ENCODE results near the gene IRGM. TPM values are rescaled to one million over a fixed set of nuclear protein-coding genes. Genes with fewer than 3 reads are reported as not detected.

The IRGM gene
- total RNA-seq, 1 donor from 2014 or later = not detected

Other genes with a start within 250 kb of the IRGM start
- 7.8 TPM for gene SYNPO, start 205.9 kb upstream of the IRGM start, total RNA-seq
- gene MYOZ3, start 185.3 kb upstream of the IRGM start, total RNA-seq = not detected
- 24.4 TPM for gene RBM22, start 145.5 kb upstream of the IRGM start, total RNA-seq
- 49.4 TPM for gene DCTN4, start 87.5 kb upstream of the IRGM start, total RNA-seq
- 17.0 TPM for gene SMIM3, start 67.8 kb upstream of the IRGM start, total RNA-seq
- 3.5 TPM for gene ZNF300, start 58.5 kb downstream of the IRGM start, total RNA-seq
- 125 TPM for gene GPX3, start 174.1 kb downstream of the IRGM start, total RNA-seq
- 71.5 TPM for gene TNIP1, start 234.5 kb downstream of the IRGM start, total RNA-seq

Data from esophagus mucosa (tissue), 1 donor.